ENCODE data around the gene RGMA.

DNA sequence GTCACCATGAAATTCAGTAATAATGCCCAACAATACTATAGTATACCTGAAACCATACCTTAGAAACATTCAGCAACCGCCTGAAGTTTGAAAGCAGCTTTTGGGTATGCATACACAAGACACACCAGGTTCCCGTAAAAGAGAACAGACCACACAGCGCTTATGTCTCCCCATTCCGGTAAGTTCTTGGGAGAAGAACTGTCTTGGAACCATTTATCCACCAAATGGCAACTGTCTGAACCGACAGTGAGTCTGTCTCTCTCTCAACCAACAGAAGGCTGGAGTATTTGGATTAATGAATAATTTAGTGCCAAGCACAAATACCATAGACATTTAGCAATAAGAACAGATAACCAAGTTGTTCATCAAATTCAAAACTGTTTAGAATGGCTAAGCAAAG, 7.6 kb downstream of the RGMA start:
- TF ChIP-seq POLR2AphosphoS5 (IDR thresholded peaks at IDR 0.05; ENCODE audit: low read depth, low read length) (no peak), TAF1 (IDR thresholded peaks at IDR 0.05; ENCODE audit: borderline replicate concordance, insufficient read depth, low read length) (no peak)
- TF ChIP-seq, protein P1, sequence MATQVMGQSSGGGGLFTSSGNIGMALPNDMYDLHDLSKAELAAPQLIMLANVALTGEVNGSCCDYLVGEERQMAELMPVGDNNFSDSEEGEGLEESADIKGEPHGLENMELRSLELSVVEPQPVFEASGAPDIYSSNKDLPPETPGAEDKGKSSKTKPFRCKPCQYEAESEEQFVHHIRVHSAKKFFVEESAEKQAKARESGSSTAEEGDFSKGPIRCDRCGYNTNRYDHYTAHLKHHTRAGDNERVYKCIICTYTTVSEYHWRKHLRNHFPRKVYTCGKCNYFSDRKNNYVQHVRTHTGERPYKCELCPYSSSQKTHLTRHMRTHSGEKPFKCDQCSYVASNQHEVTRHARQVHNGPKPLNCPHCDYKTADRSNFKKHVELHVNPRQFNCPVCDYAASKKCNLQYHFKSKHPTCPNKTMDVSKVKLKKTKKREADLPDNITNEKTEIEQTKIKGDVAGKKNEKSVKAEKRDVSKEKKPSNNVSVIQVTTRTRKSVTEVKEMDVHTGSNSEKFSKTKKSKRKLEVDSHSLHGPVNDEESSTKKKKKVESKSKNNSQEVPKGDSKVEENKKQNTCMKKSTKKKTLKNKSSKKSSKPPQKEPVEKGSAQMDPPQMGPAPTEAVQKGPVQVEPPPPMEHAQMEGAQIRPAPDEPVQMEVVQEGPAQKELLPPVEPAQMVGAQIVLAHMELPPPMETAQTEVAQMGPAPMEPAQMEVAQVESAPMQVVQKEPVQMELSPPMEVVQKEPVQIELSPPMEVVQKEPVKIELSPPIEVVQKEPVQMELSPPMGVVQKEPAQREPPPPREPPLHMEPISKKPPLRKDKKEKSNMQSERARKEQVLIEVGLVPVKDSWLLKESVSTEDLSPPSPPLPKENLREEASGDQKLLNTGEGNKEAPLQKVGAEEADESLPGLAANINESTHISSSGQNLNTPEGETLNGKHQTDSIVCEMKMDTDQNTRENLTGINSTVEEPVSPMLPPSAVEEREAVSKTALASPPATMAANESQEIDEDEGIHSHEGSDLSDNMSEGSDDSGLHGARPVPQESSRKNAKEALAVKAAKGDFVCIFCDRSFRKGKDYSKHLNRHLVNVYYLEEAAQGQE (IDR thresholded peaks at IDR 0.05; ENCODE audit: insufficient read depth in 1 of 2, low read depth in 2 of 2, low read length in 2 of 2): no peak

Measured in PFSK-1 (cell line).